Loucy (cell line): Measurements from ENCODE around the gene TSFM.

Experiments used
- H2AFZ ChIP-seq: fragments of 200-600 bp; sonication (generic); 2 replicates; pipeline ENCODE4 v1.6.0; 2016; ENCODE audit warnings: antibody characterized with exemption, mild to moderate bottlenecking, low read length, moderate library complexity
- H3F3A ChIP-seq: fragments of 200-600 bp; 2 replicates; pipeline ENCODE4 v1.6.0; 2016; ENCODE audit warnings: antibody characterized with exemption, low read depth, mild to moderate bottlenecking
- H3K27me3 ChIP-seq: fragments of 200-600 bp; sonication (generic); 2 replicates; pipeline ENCODE4 v1.6.1; 2014; ENCODE audit warnings: low read length, mild to moderate bottlenecking; ENCODE audit not compliant: insufficient read depth, poor library complexity, severe bottlenecking
- H3K36me3 ChIP-seq: fragments of 200-600 bp; sonication (generic); 2 replicates; pipeline ENCODE4 v1.6.1; 2016; ENCODE audit warnings: low read length; ENCODE audit not compliant: insufficient read depth
- H3K4me1 ChIP-seq: fragments of 200-600 bp; sonication (generic); 2 replicates; pipeline ENCODE4 v1.5.1; 2014; ENCODE audit warnings: low read length, mild to moderate bottlenecking; ENCODE audit not compliant: insufficient read depth, poor library complexity, severe bottlenecking
- H3K4me2 ChIP-seq: fragments of 200-600 bp; sonication (generic); 2 replicates; pipeline ENCODE4 v1.6.0; 2014; ENCODE audit warnings: antibody characterized with exemption, low read length, low read depth, mild to moderate bottlenecking; ENCODE audit not compliant: poor library complexity, severe bottlenecking
- H3K4me3 ChIP-seq: fragments of 200-600 bp; sonication (generic); 2 replicates; pipeline ENCODE4 v1.5.1; 2014; ENCODE audit warnings: low read length, mild to moderate bottlenecking, mixed read lengths; ENCODE audit not compliant: poor library complexity, severe bottlenecking
- H3K79me2 ChIP-seq: fragments of 200-600 bp; sonication (generic); 2 replicates; pipeline ENCODE4 v1.6.1; 2014; ENCODE audit warnings: low read length; ENCODE audit not compliant: insufficient read depth
- H3K9ac ChIP-seq: fragments of 200-600 bp; sonication (generic); 2 replicates; pipeline ENCODE4 v1.6.0; 2014; ENCODE audit warnings: mild to moderate bottlenecking, low read depth, low read length, moderate library complexity; ENCODE audit not compliant: poor library complexity, severe bottlenecking
- H3K9me2 ChIP-seq: fragments of 200-600 bp; sonication (generic); replicated peaks from 2 replicates; pipeline ENCODE4 v1.6.1; 2016; ENCODE audit warnings: low read depth, low read length, mixed read lengths
- H3K9me3 ChIP-seq: fragments of 200-600 bp; sonication (generic); 2 replicates; pipeline ENCODE4 v1.6.1; 2014; ENCODE audit warnings: mild to moderate bottlenecking, antibody characterized with exemption, low read length, low read depth; ENCODE audit not compliant: insufficient read depth
- H4K20me1 ChIP-seq: fragments of 200-600 bp; sonication (generic); 2 replicates; pipeline ENCODE4 v1.6.0; 2014; ENCODE audit warnings: antibody characterized with exemption, low read length, mild to moderate bottlenecking; ENCODE audit not compliant: insufficient read depth, poor library complexity, severe bottlenecking
- CTCF ChIP-seq: fragments of 200-600 bp; sonication (generic); conservative IDR thresholded peaks from 2 replicates; pipeline ENCODE4 v1.5.1; 2014; ENCODE audit warnings: mild to moderate bottlenecking, antibody characterized with exemption, low read length
- EZH2phosphoT487 ChIP-seq: fragments of 200-600 bp; IDR thresholded peaks from 2 replicates; pipeline ENCODE4 v1.6.1; 2018; ENCODE audit warnings: antibody characterized with exemption, mild to moderate bottlenecking, moderate library complexity, borderline replicate concordance

TSFM gene

GRCh38 chr12:57830393-57830792, 47.8 kb downstream of the TSFM start:
- Histone ChIP-seq H3K9me2 (no peaks in the 10 kb centered on the region), H3K9ac (no peak overlapping the region), H3K79me2 (peaks cover 67% of the 10 kb centered on the region), H4K20me1 (peaks cover 31% of the 10 kb centered on the region), H3K9me3 (no peaks in the 10 kb centered on the region), H3K4me3 (no peak overlapping the region), H3K36me3 (peaks cover 43% of the 10 kb centered on the region), H3K4me1 (peaks cover 34% of the 10 kb centered on the region), H3F3A (no peaks in the 10 kb centered on the region), H2AFZ (no peak overlapping the region), H3K4me2 (no peak overlapping the region), H3K27me3 (no peaks in the 10 kb centered on the region)
- TF ChIP-seq EZH2phosphoT487 (no peak), CTCF (no peak)

GRCh38 chr12:57832966-57833365, 50.4 kb downstream of the TSFM start:
- H3K9me3 ChIP-seq: no peaks in the 10 kb centered on the region
- H3K4me1 ChIP-seq: peaks cover 56% of the 10 kb centered on the region
- no peak overlapping the region for H2AFZ ChIP-seq
- H4K20me1 ChIP-seq: peaks cover 35% of the 10 kb centered on the region
- TF ChIP-seq CTCF (no peak), EZH2phosphoT487 (no peak)
- H3K36me3 ChIP-seq: peaks cover 17% of the 10 kb centered on the region
- H3K27me3 ChIP-seq: no peaks in the 10 kb centered on the region
- H3K9me2 ChIP-seq: no peaks in the 10 kb centered on the region
- H3K79me2 ChIP-seq: peaks cover 90% of the 10 kb centered on the region
- peak overlapping the region; percentile 27 for H3K4me2 ChIP-seq
- H3K4me3 ChIP-seq: no peak overlapping the region
- peaks cover 4% of the 10 kb centered on the region for H3F3A ChIP-seq
- peak overlapping the region; percentile 31 for H3K9ac ChIP-seq

DNA sequence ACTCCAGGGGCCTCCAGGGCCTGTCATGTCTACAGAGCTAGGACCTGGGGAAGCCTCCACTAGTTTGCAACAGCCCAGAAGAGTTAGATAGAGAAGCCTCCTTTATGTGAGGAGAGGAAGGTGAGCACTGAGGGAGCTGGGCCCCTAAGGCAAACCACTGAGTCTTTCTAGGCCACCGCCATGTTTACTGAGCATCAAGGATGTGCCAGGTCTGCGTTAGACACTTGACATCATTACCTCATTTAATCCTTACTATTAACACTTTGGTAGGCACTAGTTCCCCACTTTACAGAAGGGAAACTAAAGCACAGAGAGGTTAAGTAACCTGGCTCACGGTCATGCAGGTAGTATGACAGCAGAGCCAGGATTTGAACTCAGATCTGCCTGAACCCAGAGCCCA, 51.1 kb downstream of the TSFM start:
- peak overlapping the region; percentile 31 for H3K9ac ChIP-seq
- no peak for TF ChIP-seq EZH2phosphoT487
- no peak for TF ChIP-seq CTCF
- peaks cover 10% of the 10 kb centered on the region for H3K36me3 ChIP-seq
- H3K9me3 ChIP-seq: no peaks in the 10 kb centered on the region
- H3F3A ChIP-seq: peaks cover 6% of the 10 kb centered on the region
- peaks cover 63% of the 10 kb centered on the region for H3K4me1 ChIP-seq
- no peak overlapping the region for H3K4me3 ChIP-seq
- H3K27me3 ChIP-seq: no peaks in the 10 kb centered on the region
- peak overlapping the region; percentile 18 for H3K4me2 ChIP-seq
- H2AFZ ChIP-seq: no peak overlapping the region
- no peaks in the 10 kb centered on the region for H3K9me2 ChIP-seq
- peaks cover 96% of the 10 kb centered on the region for H3K79me2 ChIP-seq
- peaks cover 42% of the 10 kb centered on the region for H4K20me1 ChIP-seq
